Measurements from ENCODE around the gene PUSL1. TPM values are rescaled to one million over a fixed set of nuclear protein-coding genes. Genes with fewer than 3 reads are reported as not detected.

PUSL1 gene
- total RNA-seq, 1 donor from 2014 or later = 23.1 TPM

DNA sequence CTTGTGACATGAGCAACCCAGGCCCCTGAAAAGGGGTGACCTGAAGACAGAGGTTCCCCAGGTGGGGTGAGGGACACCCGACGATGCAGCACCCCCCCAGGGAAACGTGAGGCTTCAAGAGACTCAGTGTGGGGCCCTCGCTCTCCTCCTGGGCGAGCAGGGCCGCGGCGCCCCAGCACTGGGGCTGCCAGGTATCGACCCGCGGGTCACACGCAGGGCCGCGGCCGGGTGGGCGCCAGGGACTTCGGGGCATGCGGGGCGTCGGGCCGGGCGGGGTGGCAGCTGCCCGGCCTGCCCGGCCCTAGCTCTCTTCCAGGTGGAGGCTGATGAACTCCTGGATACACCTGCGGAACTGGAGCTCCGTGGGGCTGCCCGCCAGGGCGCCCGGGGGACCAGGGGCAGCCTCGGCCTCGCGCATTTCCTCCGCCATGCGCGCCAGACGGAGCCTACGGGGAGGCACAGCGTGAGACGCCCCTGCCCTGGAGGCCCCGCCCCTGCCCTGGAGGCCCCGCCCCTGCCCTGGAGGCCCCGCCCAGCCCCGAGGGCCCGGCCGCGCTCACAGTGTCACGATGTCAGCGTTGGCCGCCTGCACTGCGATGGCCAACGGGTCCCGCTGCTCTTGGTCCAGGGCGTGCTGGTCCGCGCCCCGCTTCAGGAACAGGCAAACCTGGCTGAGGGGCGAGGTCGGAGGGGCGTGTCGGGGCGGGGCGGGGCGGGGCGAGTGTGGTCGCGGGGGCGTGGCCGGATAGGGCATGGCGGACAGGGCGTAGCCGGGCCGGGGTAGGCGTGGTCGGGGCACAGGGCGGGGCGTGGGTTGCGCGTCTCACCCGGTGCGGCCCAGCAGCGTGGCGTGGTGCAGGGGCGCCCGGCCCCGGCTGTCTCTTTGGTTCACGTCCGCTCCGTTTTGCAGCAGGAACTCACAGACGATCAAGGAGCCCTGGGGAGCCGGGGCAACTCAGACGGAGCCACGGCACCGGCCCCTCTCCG lies 14.8 kb upstream of the PUSL1 start:
- intact Hi-C loops (cut with micrococcal nuclease) = no loop called here

- intact Hi-C loops (cut with micrococcal nuclease) = no loop called here
Observed at GRCh38 chr1:1294250-1294890, 14.0 kb upstream of the PUSL1 start.

- intact Hi-C loops (cut with micrococcal nuclease) = no loop called here
Observed at GRCh38 chr1:1295154-1295923, 13.1 kb upstream of the PUSL1 start.

- intact Hi-C loops (cut with micrococcal nuclease) = no loop called here
Observed at GRCh38 chr1:1296070-1297061, 12.0 kb upstream of the PUSL1 start.

- intact Hi-C loops (cut with micrococcal nuclease) = no loop called here
Observed at GRCh38 chr1:1297802-1298424, 10.5 kb upstream of the PUSL1 start.

GRCh38 chr1:1298861-1299685 lies 9.3 kb upstream of the PUSL1 start:
- intact Hi-C loops (cut with micrococcal nuclease) = no loop called here

GRCh38 chr1:1299686-1300351 lies 8.6 kb upstream of the PUSL1 start:
- intact Hi-C loops (cut with micrococcal nuclease) = loop anchor here (10.0 kb wide), 2 partner anchors 75 to 265 kb away; partner anchors contain the start of gene AURKAIP1

DNA sequence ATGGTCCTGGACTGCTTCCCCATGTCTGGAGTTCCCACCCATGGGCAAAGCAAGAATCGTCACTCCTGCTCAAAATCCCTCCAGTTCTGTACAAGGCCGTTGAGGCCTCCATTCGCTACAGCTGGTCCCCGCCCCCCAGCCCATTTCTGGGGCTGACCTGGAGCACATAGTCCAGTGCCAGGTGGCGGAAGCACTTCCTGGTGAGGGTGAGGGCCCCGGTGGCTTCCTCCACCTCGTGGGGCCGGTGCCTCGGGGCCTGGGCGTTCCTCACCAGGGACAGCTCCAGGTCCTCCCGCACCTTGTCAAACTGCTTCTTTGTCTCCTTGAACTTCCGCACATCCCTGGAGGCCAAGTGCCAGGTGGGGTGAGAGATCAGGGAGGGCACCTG lies 8.1 kb upstream of the PUSL1 start:
- intact Hi-C loops (cut with micrococcal nuclease) = loop anchor here (10.0 kb wide), 2 partner anchors 74 to 266 kb away; partner anchors contain the start of gene AURKAIP1

GRCh38 chr1:1302006-1302430 lies 6.4 kb upstream of the PUSL1 start:
- intact Hi-C loops (cut with micrococcal nuclease) = loop anchor here (10.0 kb wide), 2 partner anchors 73 to 267 kb away; partner anchors contain the start of gene AURKAIP1

GRCh38 chr1:1302951-1303509 lies 5.4 kb upstream of the PUSL1 start:
- intact Hi-C loops (cut with micrococcal nuclease) = loop anchor here (10.0 kb wide), 2 partner anchors 72 to 268 kb away; partner anchors contain the start of gene AURKAIP1

DNA sequence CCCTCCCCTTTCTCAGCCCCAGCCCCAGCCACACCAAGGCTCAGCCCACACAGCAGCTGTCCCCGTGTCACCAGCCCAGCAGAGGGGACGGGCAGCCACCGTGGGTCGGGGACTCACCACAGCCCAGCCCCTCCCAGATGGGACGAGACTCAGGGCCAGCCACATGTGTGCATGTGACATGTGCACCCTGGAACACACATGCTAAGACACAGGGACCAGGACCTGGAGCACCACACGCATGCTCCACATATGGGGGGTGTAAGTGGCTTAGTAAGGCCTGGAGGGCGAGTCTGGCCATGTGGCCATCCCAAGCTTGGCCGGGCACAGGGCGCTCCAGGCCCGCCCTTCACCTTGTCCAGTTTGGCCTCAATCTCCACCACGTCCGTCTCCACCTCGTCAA lies 4.7 kb upstream of the PUSL1 start:
- intact Hi-C loops (cut with micrococcal nuclease) = loop anchor here (10.0 kb wide), 2 partner anchors 71 to 269 kb away; partner anchors contain the start of gene AURKAIP1

GRCh38 chr1:1304331-1305299 lies 3.8 kb upstream of the PUSL1 start:
- intact Hi-C loops (cut with micrococcal nuclease) = loop anchor here (1.0 to 10.0 kb wide), 5 partner anchors 20 to 270 kb away; partner anchors contain the start of genes AURKAIP1, C1orf159, CPTP and DVL1

DNA sequence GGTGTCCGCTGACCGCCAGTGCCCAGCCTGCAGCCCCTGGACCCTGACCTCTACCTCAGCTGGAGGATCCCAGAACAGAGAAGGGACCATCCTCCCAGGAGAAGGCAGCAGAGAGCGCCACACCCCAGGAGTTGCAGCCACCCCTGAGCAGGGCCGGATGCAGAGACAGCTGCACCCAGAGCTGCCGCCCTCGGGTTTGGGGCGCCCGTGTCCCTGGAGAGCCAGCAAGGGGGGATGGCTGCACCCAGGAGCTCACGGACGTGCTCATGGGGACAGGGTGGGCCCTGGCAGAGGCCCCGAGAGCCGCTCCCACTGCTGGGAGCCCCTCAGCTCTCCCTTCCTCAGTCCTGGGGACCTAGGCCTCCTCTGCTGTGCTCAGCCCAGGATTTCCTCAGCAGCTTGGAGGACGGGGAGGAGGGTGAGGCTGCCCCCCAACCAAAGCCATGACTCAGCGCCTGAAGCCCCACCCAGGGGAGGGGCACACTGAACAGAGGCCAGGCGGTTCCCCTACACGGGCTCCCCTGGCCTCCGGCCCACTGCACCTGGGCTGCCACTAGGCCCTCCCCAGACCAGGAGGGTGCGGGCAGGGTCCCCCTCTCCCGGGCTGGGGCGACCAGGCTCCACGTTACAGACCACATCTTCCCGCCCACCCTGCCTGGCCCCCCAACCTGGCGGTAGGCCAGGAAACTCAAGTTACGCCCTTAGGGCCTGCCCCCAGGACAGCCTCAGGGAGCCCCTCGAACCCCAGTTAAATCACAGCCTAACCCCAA lies 2.9 kb upstream of the PUSL1 start:
- intact Hi-C loops (cut with micrococcal nuclease) = loop anchor here (1.0 to 10.0 kb wide), 5 partner anchors 19 to 271 kb away; partner anchors contain the start of genes AURKAIP1, C1orf159, CPTP and DVL1

DNA sequence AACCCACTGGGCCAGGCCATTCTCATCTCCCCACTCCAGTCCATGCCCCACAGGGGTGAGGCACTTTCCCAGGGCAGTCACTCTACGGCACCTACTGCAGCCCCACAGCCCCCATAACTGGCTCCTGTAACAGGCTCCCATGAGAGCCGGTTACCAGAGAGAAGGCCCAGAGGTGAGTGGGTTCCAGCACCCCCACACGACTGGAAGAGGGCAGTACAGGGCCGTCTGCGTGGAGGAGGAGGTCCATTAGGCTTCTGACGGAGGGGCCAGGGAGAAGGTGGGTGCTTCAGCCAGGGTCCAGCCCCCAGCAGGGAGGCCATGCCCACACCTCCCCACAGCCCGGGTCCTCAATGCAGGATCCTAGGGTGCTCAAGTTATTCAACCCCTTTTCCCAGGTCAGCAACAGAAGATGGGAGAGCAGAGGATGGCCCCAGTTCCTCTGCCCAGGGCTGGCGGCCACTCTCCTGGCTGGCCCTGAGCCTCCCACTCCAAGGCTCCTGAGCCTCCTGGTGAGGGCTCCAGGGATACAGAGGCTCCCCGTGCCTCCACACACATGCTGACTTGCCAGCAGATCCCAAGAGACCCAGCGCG lies 2.2 kb upstream of the PUSL1 start:
- intact Hi-C loops (cut with micrococcal nuclease) = loop anchor here (5.0 to 10.0 kb wide), 4 partner anchors 41 to 271 kb away; partner anchors contain the start of genes AURKAIP1, C1orf159 and DVL1

Measured in T-helper 2 cell treated with Interferon-gamma antibody and Interleukin-4, amounts not matched to agents 100 ng/mL and 5 ng/mL, for 36 hours (primary cell).